Mucosa of descending colon (tissue), 3 donors: ENCODE results near the gene MIAT. TPM values are rescaled to one million over a fixed set of nuclear protein-coding genes. Genes with fewer than 3 reads are reported as not detected.
"Not testable (repeated sequence)": the region's sequence is repeated elsewhere in the genome, so short reads cannot be mapped to it uniquely, and the experiment has no call there.

Experiments
- ATAC-seq: fragments of 200-7000 bp; cut with Tn5 transposase; one replicate; pipeline ENCODE4 v1.9.1; 2020; ENCODE audit warnings: mild to moderate bottlenecking, moderate library complexity
- DNase-seq, 3 donors: peaks; one replicate each; pipeline ENCODE4 v3.0.0-alpha.2; 2020
- H3K36me3 ChIP-seq: fragments of 200-600 bp; one replicate; pipeline ENCODE4 v1.8.0; 2021; ENCODE audit warnings: low read depth, mild to moderate bottlenecking
- H3K4me1 ChIP-seq: fragments of 200-600 bp; one replicate; pipeline ENCODE4 v1.8.0; 2021; ENCODE audit warnings: low read depth, mild to moderate bottlenecking
- H3K4me3 ChIP-seq: fragments of 200-600 bp; one replicate; pipeline ENCODE4 v1.8.0; 2021; ENCODE audit warnings: mild to moderate bottlenecking
- H3K9me3 ChIP-seq: fragments of 200-600 bp; one replicate; pipeline ENCODE4 v1.8.0; 2021; ENCODE audit warnings: mild to moderate bottlenecking
- CTCF ChIP-seq: fragments of 200-600 bp; IDR thresholded peaks from one replicate; pipeline ENCODE4 v1.8.0; 2022; ENCODE audit warnings: antibody characterized with exemption, mild to moderate bottlenecking
- intact Hi-C, 2 donors: fragments of 100-400 bp; cut with DNase I in 1 of 2; cut with micrococcal nuclease in 1 of 2; formaldehyde crosslinking; loops; one replicate each; pipeline versions ENCODE4 v1.11.0 to v1.11.1; 2022; cut with DNase I, micrococcal nuclease
- total RNA-seq, 3 donors: library from RNA; stranded (reverse); fragmentation: NEBNext Ultra II Directional in 2 of 3; extraction: Animal tissue kit (Norgen Biotek cat#: 25700) in 2 of 3; gene quantifications; one replicate each; pipeline versions ENCODE4 v1.2.1 to v1.2.4, GENCODE V29; 2021 to 2023
- donor health status: DM: no; HTN: no; CAD: no; lungs with moderate emphysema.
- donor health status: DM: no; HTN: no; CAD: no.
- donor health status: DM: no; HTN: yes; CAD: no.

Gene MIAT
- total RNA-seq, 3 donors from 2014 or later: 3.3 to 7.1 (median 3.5) TPM

GRCh38 chr22:26702906-26703830, 45.8 kb downstream of the MIAT start:
- no peak overlapping the region for H3K4me3 ChIP-seq
- ATAC-seq: no peak
- H3K9me3 ChIP-seq: peaks cover 5% of the 10 kb centered on the region
- no peaks in the 10 kb centered on the region for H3K4me1 ChIP-seq
- H3K36me3 ChIP-seq: no peaks in the 10 kb centered on the region
- TF ChIP-seq CTCF: no peak
- intact Hi-C loops: no loop called here
- no peak for DNase-seq

GRCh38 chr22:26705379-26705778, 48.0 kb downstream of the MIAT start:
- ATAC-seq, intact Hi-C loops, H3K4me3 ChIP-seq, H3K4me1 ChIP-seq, H3K9me3 ChIP-seq, H3K36me3 ChIP-seq, DNase-seq: not testable (repeated sequence)

- H3K9me3 ChIP-seq: peaks cover 5% of the 10 kb centered on the region
- ATAC-seq (no peak), DNase-seq (no peak)
- H3K36me3 ChIP-seq: no peaks in the 10 kb centered on the region
- no peak overlapping the region for H3K4me3 ChIP-seq
- H3K4me1 ChIP-seq: no peaks in the 10 kb centered on the region
- intact Hi-C loops: no loop called here
- TF ChIP-seq CTCF: no peak
Observed at GRCh38 chr22:26707090-26707489, 49.7 kb downstream of the MIAT start.

GRCh38 chr22:26707581-26707980, 50.2 kb downstream of the MIAT start:
- Histone ChIP-seq H3K4me3 (no peak overlapping the region), H3K4me1 (no peaks in the 10 kb centered on the region), H3K9me3 (peaks cover 5% of the 10 kb centered on the region), H3K36me3 (no peaks in the 10 kb centered on the region)
- no peak for TF ChIP-seq CTCF
- DNase-seq (no peak), ATAC-seq (no peak)
- intact Hi-C loops: no loop called here

GRCh38 chr22:26708256-26709009, 51.0 kb downstream of the MIAT start:
- Histone ChIP-seq H3K9me3 (peaks cover 5% of the 10 kb centered on the region), H3K4me1 (no peaks in the 10 kb centered on the region), H3K4me3 (no peak overlapping the region), H3K36me3 (no peaks in the 10 kb centered on the region)
- no peak for TF ChIP-seq CTCF
- intact Hi-C loops: no loop called here
- no peak for DNase-seq
- ATAC-seq: no peak
